ENCODE measurements around the gene HS6ST3. TPM values are rescaled to one million over a fixed set of nuclear protein-coding genes. Genes with fewer than 3 reads are reported as not detected.

The HS6ST3 gene
- total RNA-seq, 1 donor from 2014 or later: 1.3 TPM

DNA sequence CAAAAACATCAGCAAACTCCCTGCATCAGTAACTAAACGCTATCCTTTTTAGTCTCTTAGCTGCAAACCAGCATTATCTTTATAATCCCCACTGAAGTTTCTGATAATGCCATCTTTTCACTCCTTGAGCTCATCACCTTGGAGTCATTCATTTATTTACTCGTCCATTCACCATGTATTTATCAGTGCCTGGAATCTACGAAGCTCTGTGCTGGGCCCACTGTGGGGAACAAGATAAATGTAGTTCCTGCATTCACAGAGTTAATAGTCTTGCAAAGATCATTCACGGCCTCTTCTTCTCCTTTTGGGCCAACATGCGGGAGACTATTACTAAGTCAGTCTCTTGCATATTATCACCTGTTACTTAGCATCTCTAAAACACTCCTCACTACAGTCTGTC, 89.4 kb downstream of the HS6ST3 start:
- TF ChIP-seq, protein P1, sequence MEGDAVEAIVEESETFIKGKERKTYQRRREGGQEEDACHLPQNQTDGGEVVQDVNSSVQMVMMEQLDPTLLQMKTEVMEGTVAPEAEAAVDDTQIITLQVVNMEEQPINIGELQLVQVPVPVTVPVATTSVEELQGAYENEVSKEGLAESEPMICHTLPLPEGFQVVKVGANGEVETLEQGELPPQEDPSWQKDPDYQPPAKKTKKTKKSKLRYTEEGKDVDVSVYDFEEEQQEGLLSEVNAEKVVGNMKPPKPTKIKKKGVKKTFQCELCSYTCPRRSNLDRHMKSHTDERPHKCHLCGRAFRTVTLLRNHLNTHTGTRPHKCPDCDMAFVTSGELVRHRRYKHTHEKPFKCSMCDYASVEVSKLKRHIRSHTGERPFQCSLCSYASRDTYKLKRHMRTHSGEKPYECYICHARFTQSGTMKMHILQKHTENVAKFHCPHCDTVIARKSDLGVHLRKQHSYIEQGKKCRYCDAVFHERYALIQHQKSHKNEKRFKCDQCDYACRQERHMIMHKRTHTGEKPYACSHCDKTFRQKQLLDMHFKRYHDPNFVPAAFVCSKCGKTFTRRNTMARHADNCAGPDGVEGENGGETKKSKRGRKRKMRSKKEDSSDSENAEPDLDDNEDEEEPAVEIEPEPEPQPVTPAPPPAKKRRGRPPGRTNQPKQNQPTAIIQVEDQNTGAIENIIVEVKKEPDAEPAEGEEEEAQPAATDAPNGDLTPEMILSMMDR (IDR thresholded peaks at IDR 0.05; ENCODE audit: partially characterized antibody, unreplicated experiment): no peak
- no peak for DNase-seq
- no peaks in the 10 kb centered on the region for H3K4me1 Mint-ChIP-seq (ENCODE audit: low read depth, unreplicated experiment)
- H3K9me3 Mint-ChIP-seq (ENCODE audit: unreplicated experiment): peaks cover 1% of the 10 kb centered on the region
- H3K27me3 Mint-ChIP-seq (ENCODE audit: unreplicated experiment): no peaks in the 10 kb centered on the region
- no peak overlapping the region for H3K4me3 Mint-ChIP-seq (ENCODE audit: unreplicated experiment)
- H3K27ac Mint-ChIP-seq (ENCODE audit: unreplicated experiment): no peak overlapping the region
- H3K36me3 Mint-ChIP-seq (ENCODE audit: unreplicated experiment): no peaks in the 10 kb centered on the region

- peaks cover 1% of the 10 kb centered on the region for H3K27me3 Mint-ChIP-seq (ENCODE audit: unreplicated experiment)
- peaks cover 1% of the 10 kb centered on the region for H3K9me3 Mint-ChIP-seq (ENCODE audit: unreplicated experiment)
- no peak overlapping the region for H3K27ac Mint-ChIP-seq (ENCODE audit: unreplicated experiment)
- H3K4me1 Mint-ChIP-seq (ENCODE audit: low read depth, unreplicated experiment): no peaks in the 10 kb centered on the region
- TF ChIP-seq, protein P1 (IDR thresholded peaks at IDR 0.05; ENCODE audit: partially characterized antibody, unreplicated experiment): no peak
- DNase-seq: no peak
- no peaks in the 10 kb centered on the region for H3K36me3 Mint-ChIP-seq (ENCODE audit: unreplicated experiment)
- no peak overlapping the region for H3K4me3 Mint-ChIP-seq (ENCODE audit: unreplicated experiment)
Observed at GRCh38 chr13:96181911-96182310, 92.0 kb downstream of the HS6ST3 start.

DNA sequence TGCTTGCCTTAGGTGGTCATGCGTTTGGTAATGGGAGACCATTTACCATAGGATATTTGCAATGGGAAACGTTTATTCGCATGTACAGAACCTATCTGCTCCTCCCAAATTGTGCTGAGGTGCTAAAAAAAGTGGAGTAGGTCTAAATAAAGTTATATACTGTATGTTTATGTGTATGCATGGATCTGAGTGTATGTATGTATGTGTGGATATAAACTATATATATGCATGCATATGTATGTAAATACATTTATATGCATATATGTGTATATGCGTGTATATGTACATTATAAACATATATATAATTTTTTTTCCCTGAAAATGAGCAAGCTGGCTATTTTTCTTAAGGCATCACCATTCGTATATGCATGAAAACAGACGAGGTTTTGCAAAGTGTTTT, 95.9 kb downstream of the HS6ST3 start:
- no peaks in the 10 kb centered on the region for H3K36me3 Mint-ChIP-seq (ENCODE audit: unreplicated experiment)
- no peak for DNase-seq
- peaks cover 1% of the 10 kb centered on the region for H3K9me3 Mint-ChIP-seq (ENCODE audit: unreplicated experiment)
- TF ChIP-seq, protein P1 (IDR thresholded peaks at IDR 0.05; ENCODE audit: partially characterized antibody, unreplicated experiment): no peak
- H3K27ac Mint-ChIP-seq (ENCODE audit: unreplicated experiment): no peak overlapping the region
- no peaks in the 10 kb centered on the region for H3K4me1 Mint-ChIP-seq (ENCODE audit: low read depth, unreplicated experiment)
- H3K27me3 Mint-ChIP-seq (ENCODE audit: unreplicated experiment): peaks cover 1% of the 10 kb centered on the region
- no peak overlapping the region for H3K4me3 Mint-ChIP-seq (ENCODE audit: unreplicated experiment)

- DNase-seq: no peak
- TF ChIP-seq, protein P1 (IDR thresholded peaks at IDR 0.05; ENCODE audit: partially characterized antibody, unreplicated experiment): no peak
- Mint-ChIP-seq H3K36me3 (ENCODE audit: unreplicated experiment) (no peaks in the 10 kb centered on the region), H3K9me3 (ENCODE audit: unreplicated experiment) (no peaks in the 10 kb centered on the region), H3K27ac (ENCODE audit: unreplicated experiment) (no peak overlapping the region), H3K4me1 (ENCODE audit: low read depth, unreplicated experiment) (no peaks in the 10 kb centered on the region), H3K4me3 (ENCODE audit: unreplicated experiment) (no peak overlapping the region), H3K27me3 (ENCODE audit: unreplicated experiment) (peaks cover 4% of the 10 kb centered on the region)
Observed at GRCh38 chr13:96191367-96191766, 101.5 kb downstream of the HS6ST3 start.

GRCh38 chr13:96193728-96194310, 103.9 kb downstream of the HS6ST3 start:
- TF ChIP-seq, protein P1 (IDR thresholded peaks at IDR 0.05; ENCODE audit: partially characterized antibody, unreplicated experiment): no peak
- Mint-ChIP-seq H3K9me3 (ENCODE audit: unreplicated experiment) (no peaks in the 10 kb centered on the region), H3K27me3 (ENCODE audit: unreplicated experiment) (peaks cover 2% of the 10 kb centered on the region), H3K27ac (ENCODE audit: unreplicated experiment) (no peak overlapping the region), H3K4me1 (ENCODE audit: low read depth, unreplicated experiment) (no peaks in the 10 kb centered on the region), H3K36me3 (ENCODE audit: unreplicated experiment) (peaks cover 4% of the 10 kb centered on the region), H3K4me3 (ENCODE audit: unreplicated experiment) (no peak overlapping the region)
- no peak for DNase-seq
